GM18873 (cell line): ENCODE results near the gene CPOX.
A peak's percentile ranks its signal among the peaks of the same experiment; 100 is the strongest.
"Not testable (repeated sequence)": the region's sequence is repeated elsewhere in the genome, so short reads cannot be mapped to it uniquely, and the experiment has no call there.

Experiments used
- ATAC-seq: cut with Tn5 transposase; IDR thresholded peaks from one replicate; pipeline ENCODE4 v1.9.1; 2021; ENCODE audit warnings: mild to moderate bottlenecking, moderate library complexity, moderate number of reproducible peaks; ENCODE audit not compliant: unreplicated experiment, low FRiP score

The CPOX gene

DNA sequence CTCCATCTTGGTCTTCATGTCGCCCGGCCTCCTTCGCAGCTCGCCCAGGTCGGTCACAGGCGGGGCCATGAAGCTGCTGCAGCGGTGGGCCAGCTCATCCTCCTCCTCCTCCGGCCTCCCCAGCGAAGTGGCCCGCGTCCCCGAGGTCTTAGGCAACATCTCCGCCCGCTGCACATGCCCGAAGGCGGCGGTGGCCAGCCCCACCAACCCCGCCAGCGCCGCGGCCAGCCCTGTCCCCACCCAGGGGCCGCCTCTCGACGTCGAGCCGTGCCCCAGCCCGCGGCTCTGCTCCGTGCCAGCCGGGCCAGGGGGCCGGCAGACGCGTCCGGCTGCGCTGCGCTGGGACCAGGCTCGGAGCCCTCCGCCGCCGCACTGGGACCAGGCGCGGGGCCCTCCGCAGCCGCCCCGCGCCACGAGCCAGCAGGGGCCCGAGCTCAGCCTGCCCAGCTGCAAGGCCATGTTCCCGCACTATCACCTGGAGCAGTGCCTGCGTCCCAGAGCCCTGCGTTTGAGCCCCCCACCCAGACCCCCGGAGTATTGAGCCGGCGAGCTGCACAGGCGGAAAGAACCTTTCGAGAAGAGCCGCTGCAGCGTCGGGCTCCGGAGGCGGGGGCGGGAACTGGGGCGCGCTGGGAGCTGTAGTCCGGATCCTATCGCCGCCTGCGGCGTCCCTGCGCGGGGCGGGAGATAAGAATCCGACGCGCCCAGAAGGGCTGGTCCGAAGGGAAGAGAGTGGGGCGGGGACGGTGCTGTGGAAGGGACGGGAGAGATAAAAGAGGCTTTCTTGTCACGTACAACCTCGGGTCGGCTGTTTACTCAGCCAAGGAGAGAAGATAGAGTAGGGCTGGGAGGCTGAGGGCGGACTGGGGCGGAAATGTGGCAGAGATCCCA lies at the start of gene CPOX:
CPOX (minus strand) TSS at position 566 of the 891 bp plus-strand sequence; CDS start at position 459, 107 bp downstream.
- peak; percentile 92 for ATAC-seq

DNA sequence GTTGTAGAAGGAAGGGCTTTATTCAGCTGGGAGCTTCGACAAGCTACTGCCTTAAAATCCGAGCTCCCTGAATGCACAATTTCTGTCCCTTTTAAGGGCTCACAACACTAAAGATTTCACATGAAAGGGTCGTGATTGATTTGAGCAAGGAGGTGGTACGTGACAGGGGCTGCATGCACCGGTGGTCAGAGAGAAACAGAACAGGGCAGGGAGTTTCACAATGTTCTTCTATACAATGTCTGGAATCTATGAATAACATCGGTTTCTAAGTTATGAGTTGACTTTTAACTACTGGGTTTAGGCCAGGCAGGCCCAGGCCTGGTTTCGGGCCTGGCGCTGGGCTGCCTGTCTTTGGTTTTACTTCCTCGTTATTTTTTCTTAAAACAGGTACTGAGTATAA lies 49.4 kb upstream of the CPOX start:
- not testable (repeated sequence) for ATAC-seq

DNA sequence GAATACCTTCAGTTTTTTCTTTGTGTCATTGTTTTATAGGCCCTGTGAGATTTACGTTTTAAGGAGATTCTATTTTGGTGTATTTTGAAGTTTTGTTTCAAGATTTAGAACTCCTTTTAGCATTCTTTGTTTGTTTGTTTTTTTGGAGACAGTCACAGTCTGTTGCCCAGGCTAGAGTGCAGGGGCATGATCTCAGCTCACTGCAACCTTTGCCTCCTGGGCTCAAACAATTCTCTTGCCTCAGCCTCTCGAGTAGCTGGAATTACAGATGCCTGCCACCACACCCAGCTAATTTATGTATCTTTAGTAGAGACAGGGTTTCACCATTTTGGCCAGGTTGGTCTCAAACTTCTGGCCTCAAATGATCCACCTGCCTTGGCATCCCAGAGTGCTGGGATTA lies 48.3 kb upstream of the CPOX start:
- not testable (repeated sequence) for ATAC-seq

DNA sequence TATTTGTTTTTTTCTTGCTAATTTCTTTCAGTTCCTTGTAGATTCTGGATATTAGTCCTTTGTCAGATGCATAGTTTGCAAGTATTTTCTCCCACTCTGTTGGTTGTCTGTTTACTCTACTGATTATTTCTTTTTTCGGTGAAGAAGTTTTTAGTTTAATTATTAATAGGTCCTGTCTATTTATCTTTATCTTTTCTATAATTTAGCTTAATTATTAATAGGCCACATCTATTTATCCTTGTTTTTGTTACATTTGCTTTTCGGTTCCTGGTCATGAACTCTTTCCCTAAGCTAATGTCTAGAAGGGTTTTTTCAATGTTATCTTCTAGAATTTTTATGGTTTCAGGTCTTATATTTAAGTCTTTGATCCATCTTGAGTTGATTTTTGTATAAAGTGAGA lies 45.1 kb upstream of the CPOX start:
- not testable (repeated sequence) for ATAC-seq

DNA sequence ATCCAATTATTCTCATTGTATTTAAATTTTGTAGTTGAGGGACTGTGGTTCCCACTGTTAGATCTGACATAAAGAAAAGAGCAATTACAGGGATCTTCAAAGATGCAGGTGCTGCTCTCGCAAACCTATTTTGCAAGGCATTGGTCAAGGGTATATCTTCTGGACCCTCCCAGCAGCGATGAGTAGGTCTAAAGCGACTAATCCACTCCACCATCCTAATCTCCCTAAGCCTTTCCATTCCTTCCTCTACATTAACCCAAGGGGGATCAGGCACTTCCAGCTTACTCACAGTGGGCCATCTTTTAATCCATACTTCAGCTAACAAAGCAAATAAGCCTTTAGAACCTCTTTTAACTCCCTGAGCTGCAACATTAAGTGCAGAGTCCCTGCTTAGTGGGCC lies 37.0 kb upstream of the CPOX start:
- no peak for ATAC-seq

GRCh38 chr3:98628317-98628716 lies 34.9 kb upstream of the CPOX start:
- ATAC-seq: no peak

DNA sequence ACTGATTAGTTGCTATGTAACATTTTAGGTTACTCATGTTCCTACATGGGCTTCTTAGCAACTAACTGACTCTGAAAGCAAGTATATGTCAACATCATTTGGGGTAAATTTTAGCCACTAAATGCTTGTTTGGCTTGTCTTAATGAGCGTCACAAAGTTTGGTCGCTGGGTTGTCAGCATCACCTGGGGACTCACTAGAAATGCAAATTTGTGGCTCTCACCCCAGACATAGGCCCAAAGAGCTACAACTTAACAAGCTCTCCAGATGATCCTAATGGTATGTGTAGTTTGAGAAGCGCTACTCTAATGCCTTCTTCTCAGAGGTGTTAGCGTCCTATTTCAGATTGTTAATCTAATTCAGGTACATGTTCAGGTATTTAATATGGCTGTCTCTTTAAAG lies 32.7 kb upstream of the CPOX start:
- ATAC-seq: no peak

- no peak for ATAC-seq
Observed at GRCh38 chr3:98623572-98624280, 30.3 kb upstream of the CPOX start.

GRCh38 chr3:98617841-98618240 lies 24.4 kb upstream of the CPOX start:
- ATAC-seq: no peak

- no peak for ATAC-seq
Observed at GRCh38 chr3:98613616-98614015, 20.2 kb upstream of the CPOX start.

- ATAC-seq: peak; percentile 53
Observed at GRCh38 chr3:98612996-98613517, 19.6 kb upstream of the CPOX start.

- peak; percentile 64 for ATAC-seq
Observed at GRCh38 chr3:98612587-98612986, 19.2 kb upstream of the CPOX start.

- ATAC-seq: no peak
Observed at GRCh38 chr3:98608029-98608428, 14.6 kb upstream of the CPOX start.

DNA sequence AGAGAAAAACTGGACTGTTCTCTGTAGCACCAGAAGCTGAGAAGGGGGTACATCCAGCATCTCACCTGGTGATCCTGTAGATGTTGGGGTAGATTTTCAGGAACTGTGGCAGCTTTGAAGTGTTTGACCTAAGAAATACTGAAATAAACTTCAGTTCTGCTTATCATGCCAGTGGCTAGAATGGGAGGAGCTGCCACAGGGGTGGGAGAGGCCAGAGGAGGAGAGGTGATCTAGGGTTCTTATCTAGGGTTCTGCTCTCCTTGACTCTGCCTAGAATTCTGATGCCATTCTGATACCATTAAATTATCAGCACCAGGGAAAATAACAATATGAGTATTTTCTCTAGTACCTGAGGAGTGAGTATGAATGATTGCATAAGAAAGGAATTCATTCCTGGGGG lies 10.2 kb upstream of the CPOX start:
- no peak for ATAC-seq

DNA sequence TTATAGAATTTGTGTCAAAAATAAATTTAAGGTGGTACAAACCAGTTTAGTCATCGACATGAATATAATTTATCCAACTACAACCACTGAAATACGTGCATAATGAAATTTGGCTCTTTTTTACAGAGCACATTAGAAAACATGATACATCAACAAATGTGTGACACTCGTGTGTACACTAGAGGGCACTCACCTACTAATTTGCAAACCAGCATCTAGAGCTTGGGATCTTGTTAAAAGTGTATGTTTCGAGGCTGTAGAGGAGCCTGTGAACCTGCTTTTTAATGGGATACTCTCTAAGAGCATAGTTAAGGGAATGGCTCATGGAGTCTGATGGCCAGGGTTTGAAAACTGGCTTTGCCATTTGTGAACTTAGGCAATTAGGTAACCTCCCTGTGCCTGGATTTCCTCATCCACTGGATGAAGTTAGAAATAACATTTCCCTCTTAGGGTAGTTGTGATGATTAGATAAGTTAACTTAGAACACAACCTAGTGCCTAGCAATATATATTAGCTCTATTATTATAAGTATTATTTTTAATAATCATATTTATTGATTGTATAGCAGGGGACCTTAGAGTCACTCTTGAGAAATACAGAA lies 8.8 kb upstream of the CPOX start:
- ATAC-seq: peak; percentile 59

GRCh38 chr3:98601180-98601579 lies 7.8 kb upstream of the CPOX start:
- no peak for ATAC-seq

DNA sequence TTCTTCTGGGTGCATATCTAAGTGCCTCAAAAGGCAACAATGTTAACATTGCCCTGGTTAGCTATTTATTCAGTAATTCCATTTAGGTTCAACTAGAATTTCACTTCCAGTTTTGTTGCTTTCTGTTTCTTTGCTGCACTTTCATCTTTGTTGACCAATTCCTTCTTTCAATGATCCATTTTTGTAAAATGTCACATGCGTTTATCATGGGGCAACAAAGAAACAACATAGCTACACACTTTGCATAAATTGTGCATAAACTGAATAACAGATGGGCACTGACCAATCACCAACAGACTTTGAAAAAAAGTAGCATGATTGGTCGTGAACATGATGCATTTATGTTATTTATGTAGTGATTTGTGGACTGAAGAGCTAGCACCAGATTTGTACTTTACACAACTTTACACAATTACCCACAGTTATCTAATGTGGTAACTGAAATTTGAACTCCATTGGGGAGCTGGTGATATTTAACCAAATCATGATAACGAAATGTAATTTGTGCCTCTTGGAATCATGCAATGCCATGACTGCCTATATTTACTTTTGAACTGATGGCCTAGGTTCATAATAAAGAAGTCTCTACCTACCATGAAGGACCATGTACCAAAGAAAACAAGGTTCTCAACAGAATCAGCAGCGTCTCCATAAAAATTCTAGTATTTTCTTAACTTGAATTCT lies 7.1 kb upstream of the CPOX start:
- peak; percentile 48 for ATAC-seq

- no peak for ATAC-seq
Observed at GRCh38 chr3:98599647-98600411, 6.4 kb upstream of the CPOX start.

GRCh38 chr3:98598492-98598891 lies 5.1 kb upstream of the CPOX start:
- no peak for ATAC-seq
